Measurements from ENCODE around the gene SPON2.

DNA sequence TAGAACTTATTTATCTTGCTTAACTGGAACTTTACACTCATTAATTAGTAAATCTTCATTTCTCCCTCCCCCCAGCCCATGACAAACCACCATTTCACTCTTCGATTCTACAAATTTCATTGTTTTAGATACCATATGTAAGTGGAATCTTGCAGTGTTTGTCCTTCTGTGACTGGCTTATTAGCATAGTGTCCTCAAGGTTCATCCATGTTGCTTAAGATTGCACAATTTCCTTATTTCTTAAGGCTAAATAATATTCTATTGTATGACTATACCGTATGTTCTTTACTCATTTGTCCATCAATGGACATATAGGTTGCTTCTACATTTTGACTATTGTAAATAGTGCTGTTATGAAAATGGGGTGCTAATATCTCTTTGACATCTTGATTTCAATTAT lies 34.5 kb downstream of the SPON2 start:
- TF ChIP-seq, protein P1, sequence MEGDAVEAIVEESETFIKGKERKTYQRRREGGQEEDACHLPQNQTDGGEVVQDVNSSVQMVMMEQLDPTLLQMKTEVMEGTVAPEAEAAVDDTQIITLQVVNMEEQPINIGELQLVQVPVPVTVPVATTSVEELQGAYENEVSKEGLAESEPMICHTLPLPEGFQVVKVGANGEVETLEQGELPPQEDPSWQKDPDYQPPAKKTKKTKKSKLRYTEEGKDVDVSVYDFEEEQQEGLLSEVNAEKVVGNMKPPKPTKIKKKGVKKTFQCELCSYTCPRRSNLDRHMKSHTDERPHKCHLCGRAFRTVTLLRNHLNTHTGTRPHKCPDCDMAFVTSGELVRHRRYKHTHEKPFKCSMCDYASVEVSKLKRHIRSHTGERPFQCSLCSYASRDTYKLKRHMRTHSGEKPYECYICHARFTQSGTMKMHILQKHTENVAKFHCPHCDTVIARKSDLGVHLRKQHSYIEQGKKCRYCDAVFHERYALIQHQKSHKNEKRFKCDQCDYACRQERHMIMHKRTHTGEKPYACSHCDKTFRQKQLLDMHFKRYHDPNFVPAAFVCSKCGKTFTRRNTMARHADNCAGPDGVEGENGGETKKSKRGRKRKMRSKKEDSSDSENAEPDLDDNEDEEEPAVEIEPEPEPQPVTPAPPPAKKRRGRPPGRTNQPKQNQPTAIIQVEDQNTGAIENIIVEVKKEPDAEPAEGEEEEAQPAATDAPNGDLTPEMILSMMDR (IDR thresholded peaks at IDR 0.05) = no peak
- TF ChIP-seq POLR2A (IDR thresholded peaks at IDR 0.05) (no peak), EP300 (IDR thresholded peaks at IDR 0.05) (no peak)

All from tibial nerve (tissue), 4 donors.